ENCODE data around the gene MPZL3.

GRCh38 chr11:118212781-118213191 lies 39.4 kb downstream of the MPZL3 start:
- TF ChIP-seq CTCF (IDR thresholded peaks at IDR 0.05) (no peak), ZFX (IDR thresholded peaks at IDR 0.05; ENCODE audit: borderline replicate concordance) (no peak)
